ENCODE measurements around the gene RORB. TPM values are rescaled to one million over a fixed set of nuclear protein-coding genes. Genes with fewer than 3 reads are reported as not detected.

Gene RORB
- total RNA-seq, 1 donor from 2014 or later, result 0.21 TPM

GRCh38 chr9:74639112-74639511 is 142.0 kb downstream of the RORB start:
- Histone ChIP-seq H3K9me3 (no peaks in the 10 kb centered on the region), H3K27ac (no peak overlapping the region), H3K27me3 (no peaks in the 10 kb centered on the region), H3K36me3 (no peaks in the 10 kb centered on the region), H3K4me1 (no peaks in the 10 kb centered on the region), H3K4me3 (no peak overlapping the region)
- DNase-seq (ENCODE audit: low spot score in 2 of 2), result no peak
- intact Hi-C loops (cut with DNase I), result no loop called here
- no peak for TF ChIP-seq CTCF (IDR thresholded peaks at IDR 0.05)

- no peak for TF ChIP-seq CTCF (IDR thresholded peaks at IDR 0.05)
- H3K4me1 ChIP-seq, result no peaks in the 10 kb centered on the region
- no peak for DNase-seq (ENCODE audit: low spot score in 2 of 2)
- H3K36me3 ChIP-seq, result no peaks in the 10 kb centered on the region
- intact Hi-C loops (cut with DNase I), result no loop called here
- H3K27me3 ChIP-seq, result no peaks in the 10 kb centered on the region
- H3K4me3 ChIP-seq, result no peak overlapping the region
- H3K9me3 ChIP-seq, result no peaks in the 10 kb centered on the region
- H3K27ac ChIP-seq, result no peak overlapping the region
Observed at GRCh38 chr9:74642376-74642775, 145.2 kb downstream of the RORB start.

GRCh38 chr9:74643303-74643923 is 146.3 kb downstream of the RORB start:
- H3K4me3 ChIP-seq, result no peak overlapping the region

GRCh38 chr9:74644023-74644422 is 146.9 kb downstream of the RORB start:
- Histone ChIP-seq H3K27ac (no peak overlapping the region), H3K27me3 (no peaks in the 10 kb centered on the region), H3K4me1 (no peaks in the 10 kb centered on the region), H3K36me3 (no peaks in the 10 kb centered on the region), H3K4me3 (no peak overlapping the region), H3K9me3 (no peaks in the 10 kb centered on the region)
- intact Hi-C loops (cut with DNase I), result no loop called here
- DNase-seq (ENCODE audit: low spot score in 2 of 2), result no peak
- TF ChIP-seq CTCF (IDR thresholded peaks at IDR 0.05), result no peak

More at GRCh38 chr9:74643303-74643923, 146.3 kb downstream of the RORB start:
- Histone ChIP-seq H3K4me1 (no peaks in the 10 kb centered on the region), H3K27me3 (no peaks in the 10 kb centered on the region), H3K9me3 (no peaks in the 10 kb centered on the region), H3K36me3 (no peaks in the 10 kb centered on the region), H3K27ac (no peak overlapping the region)
- no peak for DNase-seq (ENCODE audit: low spot score in 2 of 2)
- TF ChIP-seq CTCF (IDR thresholded peaks at IDR 0.05), result no peak
- intact Hi-C loops (cut with DNase I), result no loop called here

- intact Hi-C loops (cut with DNase I), result no loop called here
- H3K4me1 ChIP-seq, result no peaks in the 10 kb centered on the region
- H3K4me3 ChIP-seq, result no peak overlapping the region
- no peaks in the 10 kb centered on the region for H3K27me3 ChIP-seq
- DNase-seq (ENCODE audit: low spot score in 2 of 2), result no peak
- H3K27ac ChIP-seq, result no peak overlapping the region
- no peaks in the 10 kb centered on the region for H3K36me3 ChIP-seq
- H3K9me3 ChIP-seq, result no peaks in the 10 kb centered on the region
- peak in 1 of 3 experiments; percentile 21 for TF ChIP-seq CTCF (IDR thresholded peaks at IDR 0.05)
Observed at GRCh38 chr9:74645007-74645639, 148.0 kb downstream of the RORB start.

All from ascending aorta (tissue), 2 donors.